GM12873 (cell line): Measurements from ENCODE around the gene FBXL17.

Experiments
- CTCF ChIP-seq: IDR thresholded peaks from 2 replicates; pipeline ENCODE4 v1.5.1; 2012; ENCODE audit warnings: low read depth, mild to moderate bottlenecking, moderate library complexity, low read length, control low read depth; ENCODE audit not compliant: insufficient read depth; ENCODE audit errors: missing control alignments

The FBXL17 gene

GRCh38 chr5:107993341-107993740 is 388.6 kb downstream of the FBXL17 start:
- TF ChIP-seq CTCF = no peak

- TF ChIP-seq CTCF = no peak
Observed at GRCh38 chr5:107990881-107991810, 390.8 kb downstream of the FBXL17 start.

GRCh38 chr5:107985144-107985543 is 396.8 kb downstream of the FBXL17 start:
- no peak for TF ChIP-seq CTCF

GRCh38 chr5:107982703-107983425 is 399.0 kb downstream of the FBXL17 start:
- TF ChIP-seq CTCF = no peak

- TF ChIP-seq CTCF = no peak
Observed at GRCh38 chr5:107980923-107981692, 400.8 kb downstream of the FBXL17 start.

- TF ChIP-seq CTCF = no peak
Observed at GRCh38 chr5:107979900-107980299, 402.0 kb downstream of the FBXL17 start.
